HEK293T (cell line): ENCODE measurements around the gene GCKR.

Experiments
- ARNT ChIP-seq: fragments of 450-650 bp; IDR thresholded peaks from 2 replicates; pipeline ENCODE4 v1.6.1; 2017; ENCODE audit warnings: mild to moderate bottlenecking
- BHLHE40 ChIP-seq: fragments of 450-650 bp; IDR thresholded peaks from 2 replicates; pipeline ENCODE4 v1.6.1; 2016; ENCODE audit warnings: mild to moderate bottlenecking, moderate library complexity, borderline replicate concordance
- ELF4 ChIP-seq: fragments of 450-650 bp; IDR thresholded peaks from 2 replicates; pipeline ENCODE4 v1.6.1; 2017; ENCODE audit warnings: antibody characterized with exemption
- L3MBTL2 ChIP-seq: fragments of 450-650 bp; conservative IDR thresholded peaks from 2 replicates; pipeline ENCODE4 v1.6.1; 2016; ENCODE audit warnings: mild to moderate bottlenecking
- SP1 ChIP-seq: fragments of 450-650 bp; IDR thresholded peaks from 2 replicates; pipeline ENCODE4 v1.6.1; 2017
- SUZ12 ChIP-seq: fragments of 450-650 bp; IDR thresholded peaks from 2 replicates; pipeline ENCODE4 v1.6.1; 2016; ENCODE audit warnings: mild to moderate bottlenecking
- TARDBP ChIP-seq: fragments of 450-650 bp; IDR thresholded peaks from 2 replicates; pipeline ENCODE4 v1.6.1; 2016

GRCh38 chr2:27551514-27551913 lies 54.9 kb downstream of the GCKR start:
- TF ChIP-seq SUZ12 (no peak), L3MBTL2 (no peak), ARNT (no peak), BHLHE40 (no peak), TARDBP (no peak), SP1 (no peak), ELF4 (no peak)
